Tibial nerve (tissue), 4 donors: ENCODE data around the gene CCNI.

Source experiments
- CTCF ChIP-seq, 5 experiments: fragments of 200-600 bp in 3 of 5; fragments of 450-650 bp in 2 of 5; sonication (generic) in 3 of 5; IDR thresholded peaks; one replicate each; pipeline ENCODE4 v1.5.1; 2016 to 2019; ENCODE audit warnings: antibody characterized with exemption in 5 of 5, mild to moderate bottlenecking in 3 of 5, moderate library complexity in 2 of 5
- EP300 ChIP-seq, 2 donors: sonication (generic); formaldehyde crosslinking; IDR thresholded peaks; one replicate each; pipeline ENCODE4 v1.6.1; 2017; ENCODE audit warnings: antibody characterized with exemption in 2 of 2, mild to moderate bottlenecking in 1 of 2
- POLR2A ChIP-seq, 2 donors: fragments of 450-650 bp; IDR thresholded peaks; one replicate each; pipeline ENCODE4 v1.6.1; 2017; ENCODE audit warnings: antibody characterized with exemption in 2 of 2, mild to moderate bottlenecking in 2 of 2, moderate library complexity in 2 of 2

GRCh38 chr4:76998251-76998901 lies 77.4 kb downstream of the CCNI start:
- TF ChIP-seq CTCF (IDR thresholded peaks at IDR 0.05) (no peak), POLR2A (IDR thresholded peaks at IDR 0.05) (no peak), EP300 (IDR thresholded peaks at IDR 0.05) (no peak)
